Uterus (tissue), 2 donors: ENCODE results near the gene PRAMEF11.
"Not testable (repeated sequence)": the region's sequence is repeated elsewhere in the genome, so short reads cannot be mapped to it uniquely, and the experiment has no call there.

Source experiments
- CTCF ChIP-seq, 4 experiments: fragments of 200-600 bp in 2 of 4; fragments of 450-650 bp in 2 of 4; sonication (generic) in 2 of 4; IDR thresholded peaks; one replicate each; pipeline ENCODE4 v1.5.1; 2016 to 2019; ENCODE audit warnings: antibody characterized with exemption in 4 of 4, mild to moderate bottlenecking in 2 of 4, moderate library complexity in 1 of 4
- POLR2A ChIP-seq, 2 donors: fragments of 450-650 bp; IDR thresholded peaks; one replicate each; pipeline ENCODE4 v1.6.1; 2016; ENCODE audit warnings: antibody characterized with exemption in 2 of 2, mild to moderate bottlenecking in 1 of 2, moderate library complexity in 1 of 2

- not testable (repeated sequence) for TF ChIP-seq CTCF, POLR2A (IDR thresholded peaks at IDR 0.05)
These were observed 12.1 kb downstream of the PRAMEF11 start for GRCh38 chr1:12819061-12819460.
